K562 (cell line): Measurements from ENCODE around the gene FRRS1. TPM values are rescaled to one million over a fixed set of nuclear protein-coding genes. Genes with fewer than 3 reads are reported as not detected.
A peak's percentile ranks its signal among the peaks of the same experiment; 100 is the strongest.

Experiments
- ATAC-seq: fragments of 200-7000 bp; cut with Tn5 transposase; 3 replicates; pipeline ENCODE4 v1.9.1; 2020; ENCODE audit warnings: moderate library complexity
- BruUV-seq: library from RNA; stranded (reverse); fragments of 400-500 nt; replicated peaks from 2 replicates; lab custom pipeline; 2021; lab: Mats Ljungman, UMichigan
- CTCF ChIA-PET: fragments of 300-600 bp; formaldehyde crosslinking; extraction: SDS; loops from one replicate; lab custom pipeline; 2021; ENCODE audit warnings: low intra/inter-chr PET ratio; lab: Yijun Ruan, JAX
- POLR2A ChIA-PET: fragments of 300-600, 350-650 bp; sonication (Branson Sonifier 250); formaldehyde crosslinking; extraction: SDS; loops from one replicate; lab custom pipeline; 2021; ENCODE audit warnings: antibody characterized with exemption, inconsistent platforms; lab: Yijun Ruan, JAX
- DNase-seq, 4 experiments: peaks; one replicate each; pipeline versions ENCODE4 v3.0.0 to v3.0.0-alpha.2; 2011 to 2018; ENCODE audit warnings: low spot score in 3 of 4, mixed read lengths in 3 of 4; ENCODE audit errors: extremely low read depth in 1 of 4
- FAIRE-seq: peaks from 2 replicates; lab custom pipeline; 2011; peaks lifted over from hg19 to GRCh38; lab: Jason Lieb, UNC
- H2AFZ ChIP-seq: 2 replicates; pipeline ENCODE4 v1.6.0; 2011; ENCODE audit warnings: low read depth, low read length, control low read depth, inconsistent platforms
- H3K27ac ChIP-seq: fragments of 200-600 bp; 3 replicates; pipeline ENCODE4 v1.8.0; 2011; ENCODE audit warnings: low read depth, mild to moderate bottlenecking, control low read depth, inconsistent platforms, low read length, moderate library complexity, mixed read lengths; ENCODE audit errors: extremely low read depth
- H3K27me3 ChIP-seq, 2 experiments: fragments of 300-600 bp in 1 of 2; 2 replicates in 1 of 2; 3 replicates in 1 of 2; pipeline versions ENCODE4 v1.6.0 to v1.8.0; 2011; ENCODE audit warnings: inconsistent platforms in 2 of 2, low read length in 2 of 2, mild to moderate bottlenecking in 1 of 2, mixed read lengths in 1 of 2, moderate library complexity in 1 of 2; ENCODE audit not compliant: control insufficient read depth in 2 of 2, insufficient read depth in 2 of 2
- H3K36me3 ChIP-seq: fragments of 300-600 bp; 3 replicates; pipeline ENCODE4 v1.8.0; 2011; ENCODE audit warnings: mild to moderate bottlenecking, low read length, inconsistent platforms; ENCODE audit not compliant: control insufficient read depth, insufficient read depth
- H3K4me1 ChIP-seq, 2 experiments: fragments of 200-600 bp in 1 of 2; replicated peaks in 1 of 2; 2 replicates in 1 of 2; 3 replicates in 1 of 2; pipeline versions ENCODE4 v1.5.1 to v1.8.0; 2011; ENCODE audit warnings: inconsistent platforms in 2 of 2, low read length in 2 of 2, mild to moderate bottlenecking in 1 of 2, mixed read lengths in 1 of 2, moderate library complexity in 1 of 2; ENCODE audit not compliant: control insufficient read depth in 2 of 2, insufficient read depth in 2 of 2
- H3K4me2 ChIP-seq: 2 replicates; pipeline ENCODE4 v1.6.1; 2011; ENCODE audit warnings: low read length, control low read depth, inconsistent platforms, mixed read lengths; ENCODE audit not compliant: insufficient read depth
- H3K4me3 ChIP-seq: fragments of 200-600 bp; sonication (generic), shearing (Covaris generic); 2 replicates; pipeline ENCODE4 v1.5.1; 2016; ENCODE audit warnings: control low read depth, inconsistent platforms
- H3K79me2 ChIP-seq: fragments of 200-600 bp; 3 replicates; pipeline ENCODE4 v1.8.0; 2011; ENCODE audit warnings: low read length, inconsistent platforms; ENCODE audit not compliant: control insufficient read depth, insufficient read depth
- H3K9ac ChIP-seq, 2 experiments: 2 replicates each; pipeline versions ENCODE4 v1.6.0 to v1.6.1; 2011; ENCODE audit warnings: low read depth in 2 of 2, low read length in 2 of 2, control low read depth in 1 of 2, inconsistent platforms in 1 of 2, mild to moderate bottlenecking in 1 of 2, mixed read lengths in 1 of 2; ENCODE audit not compliant: insufficient read depth in 1 of 2
- H3K9me1 ChIP-seq: one replicate; pipeline ENCODE4 v1.6.0; 2011; ENCODE audit warnings: inconsistent platforms, mild to moderate bottlenecking, low read length, moderate library complexity; ENCODE audit not compliant: control insufficient read depth, insufficient read depth
- H3K9me3 ChIP-seq: replicated peaks from 2 replicates; pipeline ENCODE4 v1.5.1; 2011; ENCODE audit warnings: low read depth, low read length, inconsistent platforms; ENCODE audit not compliant: control insufficient read depth, insufficient read depth
- H4K20me1 ChIP-seq: replicated peaks from 2 replicates; pipeline ENCODE4 v1.6.1; 2011; ENCODE audit warnings: low read length, inconsistent platforms, mixed read lengths; ENCODE audit not compliant: control insufficient read depth, insufficient read depth
- ZNF23 ChIP-seq: fragments of 250-450 bp; sonication (Bioruptor Pico); IDR thresholded peaks from 2 replicates; pipeline ENCODE4 v1.4.0; 2020; ENCODE audit warnings: mild to moderate bottlenecking
- ZNF263 ChIP-seq: sonication (generic); formaldehyde crosslinking; IDR thresholded peaks from 2 replicates; pipeline ENCODE4 v1.8.0; 2022; ENCODE audit warnings: mild to moderate bottlenecking, missing genetic modification reagents, borderline replicate concordance
- ZNF584 ChIP-seq: fragments of 200-800 bp; sonication (Bioruptor generic); IDR thresholded peaks from 2 replicates; pipeline ENCODE4 v1.6.1; 2016; ENCODE audit warnings: low read depth, mild to moderate bottlenecking, missing genetic modification characterization, missing compliant biosample characterization
- WGBS: fragments of 100-300 bp; shearing (Covaris generic); methylation state at CpG from one replicate; pipeline ENCODE4 v1.1.6; 2016; ENCODE audit warnings: low coverage, mixed read lengths; ENCODE audit not compliant: insufficient coverage; ENCODE audit errors: missing lambda C conversion rate; 5-methylcytosine and 5-hydroxymethylcytosine counted together
- in situ Hi-C: fragments of 300-500 bp; cut with MboI; formaldehyde crosslinking; loops from 4 replicates; pipeline ENCODE4 v1.15.0; 2018; ENCODE audit warnings: inconsistent platforms, mixed read lengths
- intact Hi-C: fragments of 100-400 bp; cut with micrococcal nuclease; formaldehyde crosslinking; loops from 2 replicates; pipeline ENCODE4 v1.14.2; 2022
- polyA plus RNA-seq, 8 experiments: library from polyadenylated mRNA; depleted of rRNA in 4 of 8; stranded (reverse) in 5 of 8; unstranded in 3 of 8; fragments of >200 nt; fragmentation: Nextera tagmentation in 2 of 8; fragmentation: Illumina TruSeq in 1 of 8; extraction: Ambion mirVana in 2 of 8; extraction: Trizol in 1 of 8; gene quantifications; 2 replicates each; pipeline versions ENCODE4 v1.2.1 to v1.2.3, GENCODE V29; 2011 to 2014; ENCODE audit warnings: inconsistent platforms in 1 of 8, missing spikeins in 1 of 8
- total RNA-seq, 7 experiments: library from RNA; depleted of rRNA in 6 of 7; stranded (reverse); fragments of >200 nt in 6 of 7; fragmentation: Illumina TruSeq in 2 of 7; extraction: Trizol in 2 of 7; gene quantifications; 2 replicates each; pipeline versions ENCODE4 v1.2.1 to v1.2.3, GENCODE V29; 2011 to 2021; ENCODE audit warnings: low replicate concordance in 1 of 7
- TF ChIP-seq, protein P1 (sequence below): fragments of 200-800 bp; sonication (Bioruptor generic); IDR thresholded peaks from 2 replicates; pipeline ENCODE4 v1.6.1; 2017; ENCODE audit warnings: missing genetic modification characterization, missing compliant biosample characterization
- TF ChIP-seq, protein P2 (sequence below): sonication (generic); IDR thresholded peaks from 2 replicates; pipeline ENCODE4 v1.6.1; 2016

The FRRS1 gene
- total and polyA plus RNA-seq, 9 of the 15 experiments (the other 6 are each of a cell fraction or from before 2014, with no cell fraction given) = 0.87 to 54.0 (median 23.7) TPM

DNA sequence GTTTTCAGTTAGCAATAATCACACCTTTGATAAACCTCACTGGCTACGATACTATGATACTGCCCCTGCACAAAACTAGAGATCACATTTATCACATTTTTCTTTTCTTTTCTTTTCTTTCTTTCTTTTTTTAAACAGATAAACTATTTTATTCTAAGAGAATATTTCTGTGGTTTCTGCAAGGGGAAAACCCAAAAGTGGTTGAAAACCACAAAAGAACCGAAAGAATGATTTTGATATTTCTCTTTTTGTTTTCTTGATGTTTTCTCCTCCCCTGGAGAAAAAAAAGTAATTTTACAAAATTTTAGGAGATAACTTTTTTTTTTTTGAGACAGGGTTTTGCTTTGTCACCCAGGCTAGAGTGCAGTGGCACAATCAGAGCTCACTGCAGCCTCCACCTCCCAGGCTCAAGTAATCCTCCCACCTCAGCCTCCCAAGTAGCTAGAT is 18.4 kb upstream of the FRRS1 start (continued):
- TF ChIP-seq ZNF263 = no peak

DNA sequence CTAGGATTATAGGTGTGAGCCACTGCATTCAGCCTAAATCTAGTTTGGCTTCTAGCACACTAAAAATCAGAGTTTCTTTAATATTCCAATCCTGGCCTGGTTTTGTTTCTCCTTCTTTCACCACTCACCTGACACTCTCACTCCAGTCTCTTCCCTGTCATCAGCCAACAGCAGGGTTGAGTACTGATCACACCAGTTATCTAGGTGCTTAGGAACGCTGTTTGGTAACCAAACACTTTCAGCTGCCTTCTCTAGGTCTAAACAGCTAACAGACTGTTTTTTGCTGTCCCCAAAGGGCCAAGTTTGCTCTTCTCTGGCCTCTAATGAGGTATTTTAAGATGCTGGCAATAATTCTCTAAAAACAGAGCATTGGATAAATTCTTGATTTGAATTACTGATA is 17.7 kb upstream of the FRRS1 start:
- Histone ChIP-seq H3K27ac (no peak overlapping the region), H3K4me3 (no peak overlapping the region), H3K27me3 (no peaks in the 10 kb centered on the region), H3K4me1 (no peaks in the 10 kb centered on the region; a peak in 2 of 5 replicates), H3K79me2 (no peaks in the 10 kb centered on the region), H3K4me2 (no peak overlapping the region), H3K9ac (no peak overlapping the region), H3K9me3 (no peaks in the 10 kb centered on the region)
- CTCF ChIA-PET = interaction anchor here (0.6 kb wide), 1 partner anchor 18 kb away, joined by 4 read pairs; no protein-coding TSS in a partner anchor
- ATAC-seq = peak; percentile 45
- FAIRE-seq = no peak
- WGBS = 17% methylated on average over 1 of the region's 1 CpG
- intact Hi-C loops = no loop called here
- DNase-seq = no peak
- POLR2A ChIA-PET = interaction anchor here (0.7 kb wide), 1 partner anchor 33 kb away, joined by 3 read pairs; no protein-coding TSS in a partner anchor
- BruUV-seq = no TSS peak
- TF ChIP-seq ZNF23 = no peak
- TF ChIP-seq ZNF584 = no peak
- TF ChIP-seq, protein P1, sequence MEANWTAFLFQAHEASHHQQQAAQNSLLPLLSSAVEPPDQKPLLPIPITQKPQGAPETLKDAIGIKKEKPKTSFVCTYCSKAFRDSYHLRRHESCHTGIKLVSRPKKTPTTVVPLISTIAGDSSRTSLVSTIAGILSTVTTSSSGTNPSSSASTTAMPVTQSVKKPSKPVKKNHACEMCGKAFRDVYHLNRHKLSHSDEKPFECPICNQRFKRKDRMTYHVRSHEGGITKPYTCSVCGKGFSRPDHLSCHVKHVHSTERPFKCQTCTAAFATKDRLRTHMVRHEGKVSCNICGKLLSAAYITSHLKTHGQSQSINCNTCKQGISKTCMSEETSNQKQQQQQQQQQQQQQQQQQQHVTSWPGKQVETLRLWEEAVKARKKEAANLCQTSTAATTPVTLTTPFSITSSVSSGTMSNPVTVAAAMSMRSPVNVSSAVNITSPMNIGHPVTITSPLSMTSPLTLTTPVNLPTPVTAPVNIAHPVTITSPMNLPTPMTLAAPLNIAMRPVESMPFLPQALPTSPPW (CRISPR knock-in tag) = no peak
- TF ChIP-seq, protein P2, sequence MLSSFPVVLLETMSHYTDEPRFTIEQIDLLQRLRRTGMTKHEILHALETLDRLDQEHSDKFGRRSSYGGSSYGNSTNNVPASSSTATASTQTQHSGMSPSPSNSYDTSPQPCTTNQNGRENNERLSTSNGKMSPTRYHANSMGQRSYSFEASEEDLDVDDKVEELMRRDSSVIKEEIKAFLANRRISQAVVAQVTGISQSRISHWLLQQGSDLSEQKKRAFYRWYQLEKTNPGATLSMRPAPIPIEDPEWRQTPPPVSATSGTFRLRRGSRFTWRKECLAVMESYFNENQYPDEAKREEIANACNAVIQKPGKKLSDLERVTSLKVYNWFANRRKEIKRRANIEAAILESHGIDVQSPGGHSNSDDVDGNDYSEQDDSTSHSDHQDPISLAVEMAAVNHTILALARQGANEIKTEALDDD = 0 out of 2 replicates have a peak, but pooled peaks have one; percentile 28
- TF ChIP-seq, all 486 proteins: peak for 1
- H4K20me1 ChIP-seq = no peaks in the 10 kb centered on the region
- no peaks in the 10 kb centered on the region for H3K36me3 ChIP-seq
- in situ Hi-C loops = no loop called here
- peak overlapping the region; percentile 22; the same call in 1 of the 2 replicates for H2AFZ ChIP-seq
- no peaks in the 10 kb centered on the region for H3K9me1 ChIP-seq
